ENCODE data around the gene PDE3B.

Gene PDE3B

DNA sequence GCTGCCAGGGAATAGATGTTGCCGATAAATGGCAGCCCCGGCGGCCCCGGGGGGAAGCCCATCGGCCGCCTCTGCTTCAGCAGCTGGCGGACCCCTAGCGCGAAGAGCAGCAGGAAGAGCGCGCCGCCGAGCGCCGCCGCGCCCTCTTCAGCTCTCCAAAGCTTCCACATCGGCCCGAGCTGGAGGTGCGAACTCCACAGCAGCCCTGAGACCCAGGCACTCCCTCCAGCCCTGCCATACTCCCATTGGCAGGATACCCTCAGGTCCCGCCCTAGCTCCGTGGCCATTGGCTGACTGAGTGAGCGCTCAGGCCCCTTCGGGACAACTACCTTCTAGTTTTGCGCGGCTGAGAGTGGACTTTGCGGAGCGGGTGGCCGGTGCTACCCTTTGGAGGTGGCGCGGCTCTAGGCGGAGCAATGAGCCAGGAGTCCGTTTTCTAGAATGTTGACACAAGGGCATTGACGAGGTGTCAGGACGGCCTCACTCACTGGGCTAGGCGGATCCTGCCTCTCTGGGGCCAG is 248.5 kb downstream of the PDE3B start, which contains the start of gene CYP2R1:
Gene CYP2R1 (minus strand): TSS at position 196 of the 521 bp plus-strand sequence. CDS start 26 bp downstream, at position 170.
- no peak for DNase-seq

DNA sequence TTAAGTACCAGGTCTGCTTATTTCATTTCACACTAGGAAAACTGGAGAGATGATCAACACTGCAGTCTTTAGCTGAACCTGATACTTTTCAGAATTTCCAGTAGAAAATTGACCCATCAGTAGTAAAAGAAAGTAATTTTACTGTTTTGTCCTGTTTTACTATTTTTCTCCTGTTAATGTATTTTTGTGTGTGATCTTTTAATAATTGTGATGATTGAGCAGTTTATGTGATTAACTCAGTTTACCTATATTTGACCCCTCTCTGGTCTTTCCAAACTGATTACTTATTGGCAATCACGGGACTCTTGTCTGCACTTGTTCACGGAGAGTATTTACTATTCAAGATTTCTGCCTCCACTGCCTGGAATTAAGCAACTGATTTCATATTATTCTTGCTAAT is 249.0 kb downstream of the PDE3B start:
- DNase-seq: no peak

DNA sequence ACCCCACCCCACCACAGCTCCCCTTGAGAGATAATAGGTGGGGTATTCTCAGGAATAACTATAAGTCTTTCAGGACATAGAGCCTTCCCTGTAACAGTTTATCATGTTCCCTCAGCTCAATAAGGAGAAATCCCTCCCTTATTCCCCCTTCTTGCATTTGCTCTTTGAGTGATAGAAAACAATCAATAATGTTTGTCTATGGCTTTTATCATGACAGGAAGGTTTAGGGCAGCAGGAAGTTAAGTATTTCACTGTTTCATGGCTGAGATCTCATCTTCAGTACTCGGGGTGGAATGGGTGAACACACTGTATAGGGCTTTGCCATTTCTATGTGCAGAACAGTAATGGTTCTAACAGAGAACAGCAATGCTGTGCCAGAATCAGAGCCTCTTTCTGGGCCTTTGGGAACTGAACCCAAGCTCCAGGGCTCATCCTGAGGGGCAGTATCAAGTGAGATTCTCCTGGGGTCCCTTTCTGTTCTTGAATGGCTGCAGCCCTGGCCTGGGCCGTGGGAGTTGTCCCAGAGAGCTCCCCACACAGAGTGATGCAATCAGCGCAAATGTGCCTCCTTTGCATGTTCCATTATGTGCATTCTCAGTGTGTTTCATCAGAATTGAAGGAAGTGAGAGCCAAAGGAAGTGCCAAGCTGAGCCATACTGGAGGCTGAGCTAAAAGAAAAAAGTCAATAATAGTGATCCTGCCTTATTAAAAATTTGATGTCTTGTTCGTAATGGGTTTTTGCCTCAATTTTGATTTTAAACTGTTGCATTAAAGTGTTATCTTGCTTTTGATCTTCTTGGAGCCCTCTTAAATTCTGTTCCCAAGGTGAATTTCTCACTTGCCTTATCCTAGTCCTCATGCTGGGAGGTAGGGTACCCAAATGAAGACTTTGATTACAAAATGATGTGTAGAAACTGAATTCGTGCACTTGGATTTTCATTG is 251.3 kb downstream of the PDE3B start:
- DNase-seq: peak; percentile 78 to 86

GRCh38 chr11:14898355-14898754 is 254.8 kb downstream of the PDE3B start:
- DNase-seq: no peak

DNA sequence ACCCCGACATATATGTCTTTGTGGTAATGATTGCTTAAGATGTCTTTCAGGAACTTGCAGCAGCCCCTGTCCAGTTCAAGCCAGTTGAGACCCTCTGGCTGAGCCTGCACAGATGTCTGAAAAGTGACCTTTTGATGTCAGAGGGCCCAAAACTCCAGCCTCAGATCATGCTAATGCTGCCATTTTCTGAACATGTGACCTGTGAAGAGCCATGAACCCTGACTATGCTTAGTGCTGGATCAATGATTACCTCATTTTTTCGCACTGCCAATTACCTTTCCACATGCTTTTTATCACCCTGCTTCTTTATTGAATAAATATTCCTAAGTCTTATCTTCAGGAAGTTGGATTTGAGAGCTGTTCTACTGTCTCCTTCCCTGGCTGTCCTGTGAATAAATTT is 255.3 kb downstream of the PDE3B start:
- DNase-seq: no peak

GRCh38 chr11:14902650-14903350 is 259.2 kb downstream of the PDE3B start:
- no peak for DNase-seq

DNA sequence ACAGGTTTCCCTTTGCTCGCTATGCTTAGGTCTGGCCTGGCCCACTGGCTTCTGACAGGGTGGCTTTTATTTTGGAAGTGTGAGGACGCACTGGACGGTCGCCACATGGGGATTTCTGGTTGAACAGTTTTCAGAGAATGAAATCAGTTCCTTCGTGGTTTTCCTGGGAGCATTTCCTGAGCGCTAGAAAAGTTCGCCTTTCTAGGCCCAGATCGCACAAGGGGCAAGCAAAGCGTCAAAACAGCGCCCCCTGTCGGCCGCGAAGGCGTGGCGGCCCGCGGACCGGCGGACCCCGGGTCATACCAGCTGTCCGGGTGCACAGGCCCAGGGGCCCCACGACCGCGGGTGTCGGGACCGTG is 261.1 kb downstream of the PDE3B start:
- DNase-seq: peak; percentile 39 to 43

DNA sequence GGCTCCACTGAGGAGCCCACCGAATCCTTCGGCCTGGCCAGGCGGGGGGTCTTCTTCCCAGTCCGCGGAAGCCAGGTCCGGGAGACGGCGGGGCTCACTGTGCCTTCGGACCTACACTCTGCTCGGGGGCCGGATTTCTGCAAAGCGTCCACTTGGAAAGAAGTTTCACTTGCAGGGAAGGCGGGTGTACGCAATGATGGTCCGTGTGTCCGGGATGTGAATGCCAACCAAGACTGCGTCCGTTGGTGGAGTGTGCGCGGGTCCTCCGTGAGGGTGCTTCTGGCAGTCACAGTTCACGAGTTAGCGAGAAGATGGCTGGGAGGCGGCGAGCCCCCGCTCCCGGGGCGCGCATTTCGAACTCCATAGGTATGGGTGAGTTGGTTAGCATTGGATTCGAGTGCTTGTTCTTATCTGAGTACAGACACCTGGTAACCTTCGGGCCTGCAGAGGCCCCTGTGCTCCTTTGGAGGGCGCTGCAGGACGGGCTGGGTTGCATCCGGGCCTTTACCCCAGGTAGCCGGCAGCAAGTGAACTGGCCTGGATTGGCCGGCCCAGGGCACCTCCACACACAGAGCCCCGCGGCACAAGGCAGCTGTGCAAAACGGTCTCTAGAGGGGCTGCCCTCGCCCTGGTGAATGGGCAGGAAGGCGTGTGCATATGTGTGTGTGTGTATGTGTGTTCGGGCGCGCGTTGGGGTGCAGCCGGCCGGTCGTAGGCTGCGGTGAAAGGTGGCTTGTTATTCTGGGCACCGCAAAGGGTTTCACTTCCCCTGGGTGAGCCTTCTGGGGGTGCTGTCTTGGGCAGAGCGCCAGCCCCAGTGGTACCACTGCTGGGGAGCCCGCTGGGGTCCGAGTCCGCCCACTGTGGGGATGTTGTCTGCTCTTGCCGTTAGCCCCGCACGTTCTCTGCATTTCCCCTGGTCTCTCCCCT is 261.8 kb downstream of the PDE3B start:
- DNase-seq: peak in 1 of 2 experiments; percentile 12

DNA sequence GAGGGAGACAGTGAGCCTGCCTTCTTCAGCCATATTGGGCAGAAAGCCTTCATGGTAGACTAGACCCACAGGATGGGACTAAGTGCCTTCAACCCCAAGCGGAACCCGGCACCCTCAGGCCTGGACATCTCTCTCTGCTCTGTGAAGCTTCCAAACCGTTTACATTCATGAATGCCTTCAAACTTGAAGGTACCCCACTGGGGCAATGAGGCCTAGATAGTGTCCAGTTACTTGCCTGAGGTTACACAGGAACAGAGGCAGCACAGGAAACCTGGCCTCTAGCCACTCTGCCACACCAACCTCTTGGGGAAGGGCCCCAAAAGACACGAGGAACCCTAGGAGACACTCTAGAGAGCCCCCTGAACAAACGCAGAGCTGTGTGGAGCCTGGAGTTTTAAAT is 263.0 kb downstream of the PDE3B start:
- DNase-seq: no peak

GRCh38 chr11:14906993-14907392 is 263.4 kb downstream of the PDE3B start:
- DNase-seq: no peak

- peak; percentile 35 to 44 for DNase-seq
Measured at GRCh38 chr11:14907411-14908213, 264.0 kb downstream of the PDE3B start.

DNA sequence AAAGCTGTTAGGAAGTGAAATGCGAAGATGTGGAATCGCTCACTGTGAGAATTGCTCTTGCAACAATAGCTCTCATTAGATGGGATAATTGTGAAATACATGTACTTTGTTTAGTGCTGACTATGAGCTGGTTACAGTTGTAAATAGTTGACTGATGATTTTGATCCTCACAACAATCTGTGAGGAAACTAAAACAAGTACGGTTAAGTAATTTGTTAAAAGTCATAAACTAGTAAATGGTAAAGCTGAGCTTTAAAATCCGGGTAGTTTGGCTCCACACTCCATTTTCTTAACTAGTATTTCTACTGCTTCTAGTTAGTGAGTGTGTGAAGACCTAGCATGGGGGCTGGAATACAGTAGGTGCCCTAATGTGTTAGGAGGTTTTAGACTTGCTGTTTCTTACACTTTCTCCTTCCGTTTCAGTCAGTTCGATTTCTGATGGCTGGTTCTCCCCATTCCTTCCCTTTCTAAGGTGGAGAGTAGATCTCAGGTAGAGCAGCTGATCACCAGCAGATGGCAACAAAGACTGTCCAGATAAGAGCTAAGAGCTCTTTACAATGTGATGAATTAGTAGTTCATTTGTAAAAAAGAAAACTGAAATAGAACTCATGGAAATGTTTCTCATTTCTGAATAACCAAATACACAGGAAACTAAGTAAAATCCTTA is 264.7 kb downstream of the PDE3B start:
- peak; percentile 40 to 42 for DNase-seq

DNA sequence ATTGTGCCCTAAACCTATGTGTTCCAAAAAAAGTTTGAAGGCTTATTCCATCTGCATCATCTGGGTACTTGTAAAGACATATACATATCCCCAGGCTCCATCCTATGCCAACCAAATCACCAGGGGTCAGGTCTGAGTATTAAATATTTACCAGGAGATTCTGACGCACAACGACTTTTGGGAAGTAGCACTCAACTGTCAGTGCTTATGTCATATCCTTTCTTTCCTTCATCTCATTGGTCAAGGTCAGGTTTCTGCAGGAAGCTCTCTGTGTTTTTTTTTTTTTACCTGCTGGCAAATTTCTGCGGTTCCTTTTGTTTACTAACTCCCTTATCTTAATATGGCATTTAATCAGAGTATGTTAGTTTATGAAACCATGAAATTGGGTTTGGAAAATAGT is 270.9 kb downstream of the PDE3B start:
- DNase-seq: no peak

- no peak for DNase-seq
Measured at GRCh38 chr11:14916403-14916802, 272.8 kb downstream of the PDE3B start.

Measured in AML-193 (cell line).